Measurements from ENCODE around the gene XPA. TPM values are rescaled to one million over a fixed set of nuclear protein-coding genes. Genes with fewer than 3 reads are reported as not detected.

Gene XPA
- total and polyA plus RNA-seq, 8 donors = 1.3 to 31.0 (median 23.9) TPM

DNA sequence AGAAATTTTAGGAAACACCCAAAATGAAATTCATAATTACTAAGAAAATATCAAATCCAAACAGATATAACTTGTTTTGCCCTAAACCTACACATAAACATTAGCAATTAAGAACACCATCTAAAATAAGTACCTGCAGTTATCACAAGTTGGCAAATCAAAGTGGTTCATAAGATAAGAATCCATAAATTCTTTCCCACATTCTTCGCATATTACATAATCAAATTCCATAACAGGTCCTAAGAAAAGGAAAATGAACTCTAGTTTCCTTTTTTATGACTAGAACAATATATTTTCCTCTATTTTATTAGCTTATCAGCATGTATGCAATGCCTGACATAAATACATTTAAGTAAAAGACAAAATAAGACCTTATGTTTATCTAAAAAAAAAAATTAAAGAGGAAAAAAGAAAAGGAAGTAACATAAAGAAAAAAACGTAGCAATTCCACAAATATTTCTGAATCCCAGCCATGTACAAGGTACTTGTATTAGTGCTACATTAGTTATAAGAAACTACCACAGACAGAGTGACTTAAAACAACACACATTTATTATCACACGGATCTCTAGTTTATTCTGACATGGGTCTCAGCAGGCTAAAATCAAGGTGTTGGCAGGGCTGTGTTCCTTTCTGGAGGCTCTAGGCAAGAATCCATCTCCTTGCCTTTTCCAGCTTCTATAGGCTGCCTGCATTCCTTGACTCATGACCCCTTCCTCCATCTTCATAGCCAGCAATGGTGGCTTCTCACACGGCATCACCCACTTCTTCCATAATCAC lies 7.5 kb downstream of the XPA start:
- no peak for DNase-seq
- Histone ChIP-seq H3K27ac (peak overlapping the region in 2 of 5 donors; percentile 3 to 16), H3K4me3 (no peak overlapping the region), H3K36me3 (peaks cover 16 to 85% (median 83%) of the 10 kb centered on the region in 4 donors), H3K4me1 (peaks cover 6 to 53% (median 30%) of the 10 kb centered on the region in 4 donors), H3K27me3 (no peaks in the 10 kb centered on the region), H3K9me3 (no peaks in the 10 kb centered on the region)
- TF ChIP-seq, protein P1, sequence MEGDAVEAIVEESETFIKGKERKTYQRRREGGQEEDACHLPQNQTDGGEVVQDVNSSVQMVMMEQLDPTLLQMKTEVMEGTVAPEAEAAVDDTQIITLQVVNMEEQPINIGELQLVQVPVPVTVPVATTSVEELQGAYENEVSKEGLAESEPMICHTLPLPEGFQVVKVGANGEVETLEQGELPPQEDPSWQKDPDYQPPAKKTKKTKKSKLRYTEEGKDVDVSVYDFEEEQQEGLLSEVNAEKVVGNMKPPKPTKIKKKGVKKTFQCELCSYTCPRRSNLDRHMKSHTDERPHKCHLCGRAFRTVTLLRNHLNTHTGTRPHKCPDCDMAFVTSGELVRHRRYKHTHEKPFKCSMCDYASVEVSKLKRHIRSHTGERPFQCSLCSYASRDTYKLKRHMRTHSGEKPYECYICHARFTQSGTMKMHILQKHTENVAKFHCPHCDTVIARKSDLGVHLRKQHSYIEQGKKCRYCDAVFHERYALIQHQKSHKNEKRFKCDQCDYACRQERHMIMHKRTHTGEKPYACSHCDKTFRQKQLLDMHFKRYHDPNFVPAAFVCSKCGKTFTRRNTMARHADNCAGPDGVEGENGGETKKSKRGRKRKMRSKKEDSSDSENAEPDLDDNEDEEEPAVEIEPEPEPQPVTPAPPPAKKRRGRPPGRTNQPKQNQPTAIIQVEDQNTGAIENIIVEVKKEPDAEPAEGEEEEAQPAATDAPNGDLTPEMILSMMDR (IDR thresholded peaks at IDR 0.05) = no peak
- no peak for TF ChIP-seq POLR2A (IDR thresholded peaks at IDR 0.05)
- no peak for TF ChIP-seq EP300 (IDR thresholded peaks at IDR 0.05)
- TF ChIP-seq POLR2AphosphoS5 (IDR thresholded peaks at IDR 0.05) = no peak
- WGBS, 5 donors = 31 to 50% (median 41%) methylated on average over 4 of the region's 4 CpGs
- intact Hi-C loops (cut with DNase I; ENCODE audit: low total_unique reads) = no loop called here

GRCh38 chr9:97688654-97689053 lies 8.5 kb downstream of the XPA start:
- H3K27ac ChIP-seq = peak overlapping the region in 1 of 5 donors; percentile 37
- no peak for DNase-seq
- intact Hi-C loops (cut with DNase I; ENCODE audit: low total_unique reads) = no loop called here
- no peaks in the 10 kb centered on the region for H3K9me3 ChIP-seq
- H3K27me3 ChIP-seq = no peaks in the 10 kb centered on the region
- peak in 2 of 3 donors; percentile 45 to 64 for TF ChIP-seq POLR2AphosphoS5 (IDR thresholded peaks at IDR 0.05)
- TF ChIP-seq EP300 (IDR thresholded peaks at IDR 0.05) = no peak
- no peak for TF ChIP-seq POLR2A (IDR thresholded peaks at IDR 0.05)
- 28 to 70% (median 50%) methylated on average over 1 of the region's 1 CpG for WGBS, 5 donors
- peaks cover 6 to 44% (median 24%) of the 10 kb centered on the region in 4 donors for H3K4me1 ChIP-seq
- no peak overlapping the region for H3K4me3 ChIP-seq
- H3K36me3 ChIP-seq = peaks cover 17 to 94% (median 92%) of the 10 kb centered on the region in 4 donors

- no peak for DNase-seq
- TF ChIP-seq POLR2A (IDR thresholded peaks at IDR 0.05) (no peak), POLR2AphosphoS5 (IDR thresholded peaks at IDR 0.05) (no peak), EP300 (IDR thresholded peaks at IDR 0.05) (no peak)
- TF ChIP-seq, protein P1 (IDR thresholded peaks at IDR 0.05) = no peak
- WGBS, 5 donors = 45 to 72% (median 62%) methylated on average over 1 of the region's 1 CpG
- Histone ChIP-seq H3K4me1 (peaks cover 0 to 12% (median 2%) of the 10 kb centered on the region in 4 donors), H3K4me3 (no peak overlapping the region), H3K27ac (no peak overlapping the region), H3K9me3 (no peaks in the 10 kb centered on the region), H3K27me3 (no peaks in the 10 kb centered on the region), H3K36me3 (peaks cover 10 to 100% (median 97%) of the 10 kb centered on the region in 4 donors)
- intact Hi-C loops (cut with DNase I; ENCODE audit: low total_unique reads) = no loop called here
Observed at GRCh38 chr9:97682242-97682641, 14.9 kb downstream of the XPA start.

GRCh38 chr9:97675655-97676054 lies 21.5 kb downstream of the XPA start:
- intact Hi-C loops (cut with DNase I; ENCODE audit: low total_unique reads) = no loop called here
- H3K9me3 ChIP-seq = no peaks in the 10 kb centered on the region
- H3K4me3 ChIP-seq = no peak overlapping the region
- H3K4me1 ChIP-seq = peaks cover 0 to 30% (median 2%) of the 10 kb centered on the region in 4 donors
- TF ChIP-seq POLR2A (IDR thresholded peaks at IDR 0.05) = no peak
- TF ChIP-seq, protein P1 (IDR thresholded peaks at IDR 0.05) = no peak
- TF ChIP-seq POLR2AphosphoS5 (IDR thresholded peaks at IDR 0.05) = no peak
- no peak for TF ChIP-seq EP300 (IDR thresholded peaks at IDR 0.05)
- H3K27me3 ChIP-seq = no peaks in the 10 kb centered on the region
- DNase-seq = no peak
- peaks cover 48 to 100% (median 98%) of the 10 kb centered on the region in 4 donors for H3K36me3 ChIP-seq
- peak overlapping the region in 1 of 5 donors; percentile 16 for H3K27ac ChIP-seq
- 58 to 69% (median 63%) methylated on average over 3 of the region's 3 CpGs for WGBS, 5 donors

All from stomach (tissue), 9 donors.